Lower lobe of right lung (tissue), 2 donors: ENCODE measurements around the gene GNG2. TPM values are rescaled to one million over a fixed set of nuclear protein-coding genes. Genes with fewer than 3 reads are reported as not detected.

ENCODE experiments used
- ATAC-seq, 2 donors: fragments of 200-7000 bp; cut with Tn5 transposase; one replicate each; pipeline ENCODE4 v1.9.1; 2020 to 2022; ENCODE audit warnings: mild to moderate bottlenecking in 2 of 2, moderate library complexity in 2 of 2
- DNase-seq: peaks from one replicate; pipeline ENCODE4 v3.0.0-alpha.2; 2020
- H3K27ac ChIP-seq: fragments of 200-600 bp; one replicate; pipeline ENCODE4 v1.8.0; 2022
- H3K27me3 ChIP-seq: fragments of 200-600 bp; one replicate; pipeline ENCODE4 v1.8.0; 2022; ENCODE audit warnings: low read depth
- H3K36me3 ChIP-seq: fragments of 200-600 bp; one replicate; pipeline ENCODE4 v1.8.0; 2022; ENCODE audit warnings: mild to moderate bottlenecking
- H3K4me1 ChIP-seq: fragments of 200-600 bp; one replicate; pipeline ENCODE4 v1.8.0; 2022
- H3K4me3 ChIP-seq: fragments of 200-600 bp; one replicate; pipeline ENCODE4 v1.8.0; 2022; ENCODE audit warnings: mild to moderate bottlenecking
- H3K9me3 ChIP-seq: fragments of 200-600 bp; one replicate; pipeline ENCODE4 v1.8.0; 2022
- CTCF ChIP-seq: fragments of 200-600 bp; IDR thresholded peaks from one replicate; pipeline ENCODE4 v1.8.0; 2022; ENCODE audit warnings: antibody characterized with exemption, mild to moderate bottlenecking
- intact Hi-C: fragments of 100-400 bp; cut with DNase I; formaldehyde crosslinking; loops from one replicate; pipeline ENCODE4 v1.11.0; 2022
- total RNA-seq: library from RNA; stranded (reverse); fragmentation: NEBNext Ultra II Directional; extraction: Animal tissue kit (Norgen Biotek cat#: 25700); gene quantifications from one replicate; pipeline ENCODE4 v1.2.1, GENCODE V29; 2021
- donor health status: DM: no; HTN: yes; CAD: no; lungs with severe emphysema.

The GNG2 gene
- total RNA-seq, 1 donor from 2014 or later = 23.8 TPM

GRCh38 chr14:51921026-51921425, 60.6 kb downstream of the GNG2 start:
- no peak for TF ChIP-seq CTCF
- DNase-seq = no peak
- Histone ChIP-seq H3K9me3 (no peaks in the 10 kb centered on the region), H3K4me1 (no peaks in the 10 kb centered on the region), H3K4me3 (no peak overlapping the region), H3K27me3 (no peaks in the 10 kb centered on the region), H3K27ac (no peak overlapping the region), H3K36me3 (no peaks in the 10 kb centered on the region)
- intact Hi-C loops = no loop called here
- no peak for ATAC-seq

- H3K27ac ChIP-seq = no peak overlapping the region
- no peaks in the 10 kb centered on the region for H3K36me3 ChIP-seq
- no peaks in the 10 kb centered on the region for H3K27me3 ChIP-seq
- TF ChIP-seq CTCF = no peak
- no peak overlapping the region for H3K4me3 ChIP-seq
- DNase-seq (no peak), ATAC-seq (no peak)
- H3K4me1 ChIP-seq = no peaks in the 10 kb centered on the region
- intact Hi-C loops = no loop called here
- no peaks in the 10 kb centered on the region for H3K9me3 ChIP-seq
Measured at GRCh38 chr14:51922624-51923023, 62.2 kb downstream of the GNG2 start.

GRCh38 chr14:51924600-51924999, 64.2 kb downstream of the GNG2 start:
- intact Hi-C loops = no loop called here
- Histone ChIP-seq H3K27me3 (no peaks in the 10 kb centered on the region), H3K4me1 (no peaks in the 10 kb centered on the region), H3K36me3 (no peaks in the 10 kb centered on the region), H3K9me3 (no peaks in the 10 kb centered on the region), H3K27ac (no peak overlapping the region), H3K4me3 (no peak overlapping the region)
- TF ChIP-seq CTCF = no peak
- DNase-seq (no peak), ATAC-seq (no peak)

GRCh38 chr14:51925980-51926379, 65.6 kb downstream of the GNG2 start:
- Histone ChIP-seq H3K4me3 (no peak overlapping the region), H3K9me3 (no peaks in the 10 kb centered on the region), H3K36me3 (no peaks in the 10 kb centered on the region), H3K4me1 (no peaks in the 10 kb centered on the region), H3K27me3 (no peaks in the 10 kb centered on the region), H3K27ac (no peak overlapping the region)
- TF ChIP-seq CTCF = no peak
- ATAC-seq (no peak), DNase-seq (no peak)
- intact Hi-C loops = no loop called here

GRCh38 chr14:51926449-51926848, 66.0 kb downstream of the GNG2 start:
- no peaks in the 10 kb centered on the region for H3K36me3 ChIP-seq
- no peak overlapping the region for H3K27ac ChIP-seq
- H3K27me3 ChIP-seq = no peaks in the 10 kb centered on the region
- intact Hi-C loops = no loop called here
- no peaks in the 10 kb centered on the region for H3K9me3 ChIP-seq
- H3K4me1 ChIP-seq = no peaks in the 10 kb centered on the region
- TF ChIP-seq CTCF = no peak
- DNase-seq (no peak), ATAC-seq (no peak)
- H3K4me3 ChIP-seq = no peak overlapping the region

- TF ChIP-seq CTCF = no peak
- intact Hi-C loops = no loop called here
- H3K4me3 ChIP-seq = no peak overlapping the region
- H3K27ac ChIP-seq = no peak overlapping the region
- no peaks in the 10 kb centered on the region for H3K36me3 ChIP-seq
- H3K4me1 ChIP-seq = no peaks in the 10 kb centered on the region
- ATAC-seq (no peak), DNase-seq (no peak)
- H3K9me3 ChIP-seq = no peaks in the 10 kb centered on the region
- H3K27me3 ChIP-seq = no peaks in the 10 kb centered on the region
Measured at GRCh38 chr14:51928568-51928967, 68.2 kb downstream of the GNG2 start.
